GM19372 (cell line): Measurements from ENCODE around the gene SAFB.
"Not testable (repeated sequence)": the region's sequence is repeated elsewhere in the genome, so short reads cannot be mapped to it uniquely, and the experiment has no call there.

ENCODE experiments used
- ATAC-seq: cut with Tn5 transposase; IDR thresholded peaks from one replicate; pipeline ENCODE4 v1.9.1; 2021; ENCODE audit warnings: mild to moderate bottlenecking, low read depth, moderate library complexity; ENCODE audit not compliant: unreplicated experiment

Gene SAFB

GRCh38 chr19:5681391-5682106 is 58.7 kb downstream of the SAFB start:
- no peak for ATAC-seq

- ATAC-seq, result no peak
Observed at GRCh38 chr19:5682107-5682482, 59.2 kb downstream of the SAFB start.

DNA sequence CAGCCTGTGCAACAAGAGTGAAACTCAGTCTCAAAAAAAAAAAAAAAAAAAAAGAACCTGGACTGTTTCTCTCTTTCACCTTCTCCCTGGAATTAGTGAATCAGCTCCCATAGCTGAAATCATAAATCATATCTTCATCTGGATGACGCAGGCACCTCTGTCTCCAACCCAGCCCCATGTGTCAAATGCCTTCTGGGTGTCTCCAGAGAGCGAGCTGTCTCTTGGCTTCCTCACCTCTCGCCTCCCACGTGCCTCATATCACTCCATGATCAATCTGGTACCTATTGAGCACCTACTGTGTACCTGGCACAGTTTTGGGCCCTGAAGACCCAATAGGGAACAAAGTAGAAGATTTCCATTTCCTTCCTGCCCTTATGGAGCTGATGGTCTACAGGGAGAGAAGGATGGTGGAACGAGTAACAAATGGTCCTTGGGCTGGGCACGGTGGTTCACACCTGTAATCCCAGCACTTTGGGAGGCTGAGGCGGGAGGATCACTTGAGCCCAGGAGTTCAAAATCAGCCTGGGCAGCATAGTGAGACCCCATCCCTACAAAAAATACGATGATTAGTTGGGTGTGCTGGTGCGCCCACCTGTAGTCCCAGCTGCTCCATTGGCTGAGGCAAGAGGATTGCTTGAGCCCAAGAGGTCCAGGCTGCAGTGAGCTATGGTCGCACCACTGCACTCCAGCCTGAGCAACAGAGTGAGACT is 60.4 kb downstream of the SAFB start:
- ATAC-seq, result no peak

GRCh38 chr19:5684694-5685430 is 62.0 kb downstream of the SAFB start:
- ATAC-seq, result no peak

DNA sequence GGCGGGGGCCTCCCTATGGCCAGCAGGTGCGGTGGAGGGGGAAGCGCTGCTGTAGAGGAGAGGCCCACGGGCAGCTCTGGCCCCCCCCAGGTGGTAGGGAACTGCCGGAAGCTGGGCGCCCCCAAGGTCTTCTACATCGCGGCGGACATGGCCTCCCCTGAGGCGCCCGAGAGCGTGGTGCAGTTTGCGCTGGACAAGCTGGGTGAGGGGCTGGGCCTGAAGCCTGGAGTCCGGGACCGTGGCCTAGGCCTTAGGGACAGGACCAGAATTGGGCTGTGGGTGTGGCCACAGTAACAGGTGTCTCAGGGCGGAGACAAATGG is 63.4 kb downstream of the SAFB start:
- no peak for ATAC-seq

- peak; percentile 53 for ATAC-seq
Observed at GRCh38 chr19:5686647-5687359, 63.9 kb downstream of the SAFB start.

- ATAC-seq, result no peak
Observed at GRCh38 chr19:5687360-5688198, 64.7 kb downstream of the SAFB start.

- ATAC-seq, result not testable (repeated sequence)
Observed at GRCh38 chr19:5688262-5688881, 65.5 kb downstream of the SAFB start.

DNA sequence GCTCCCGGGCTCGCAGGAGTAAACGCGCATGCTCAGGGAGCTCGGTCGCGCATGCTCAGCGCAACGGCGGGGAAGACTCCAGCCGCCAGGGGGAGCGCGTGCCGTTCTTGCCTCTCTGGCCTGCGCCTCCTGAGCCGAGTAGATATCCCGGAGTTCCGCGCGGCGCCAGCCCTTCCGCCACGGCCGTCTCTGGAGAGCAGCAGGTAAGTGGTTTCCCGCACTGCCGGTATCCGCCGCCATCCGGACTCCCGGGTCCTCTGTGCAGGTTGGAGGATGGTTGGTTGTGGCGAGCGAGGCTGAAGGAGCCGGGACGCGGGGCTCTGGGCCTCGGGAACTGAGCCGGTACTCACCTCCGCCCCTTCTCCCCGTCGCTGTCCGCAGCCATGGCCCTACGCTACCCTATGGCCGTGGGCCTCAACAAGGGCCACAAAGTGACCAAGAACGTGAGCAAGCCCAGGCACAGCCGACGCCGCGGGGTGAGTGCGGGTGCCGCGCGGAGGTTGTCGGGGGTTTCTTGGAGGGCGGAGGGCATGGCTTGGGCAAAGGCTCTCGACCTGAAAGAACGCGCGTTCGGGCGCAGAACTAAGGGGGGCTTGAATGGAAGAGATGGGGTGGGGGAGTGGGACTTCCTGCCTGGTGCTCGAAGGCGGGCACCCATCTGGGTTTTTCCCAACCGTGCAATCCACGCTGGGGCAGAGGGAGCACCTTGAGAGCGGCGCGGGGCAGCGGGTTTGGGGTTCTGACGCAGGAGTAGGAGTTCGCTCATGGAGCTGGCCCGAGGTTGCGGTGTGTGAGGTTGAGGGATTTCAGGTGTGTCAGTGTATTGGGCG is 67.5 kb downstream of the SAFB start, which contains the start of gene RPL36:
RPL36 (plus strand) TSS at position 171 of the 830 bp plus-strand sequence; CDS start at position 384, 213 bp downstream.
- peak; percentile 43 for ATAC-seq

GRCh38 chr19:5690955-5691821 is 68.3 kb downstream of the SAFB start:
- ATAC-seq, result no peak

DNA sequence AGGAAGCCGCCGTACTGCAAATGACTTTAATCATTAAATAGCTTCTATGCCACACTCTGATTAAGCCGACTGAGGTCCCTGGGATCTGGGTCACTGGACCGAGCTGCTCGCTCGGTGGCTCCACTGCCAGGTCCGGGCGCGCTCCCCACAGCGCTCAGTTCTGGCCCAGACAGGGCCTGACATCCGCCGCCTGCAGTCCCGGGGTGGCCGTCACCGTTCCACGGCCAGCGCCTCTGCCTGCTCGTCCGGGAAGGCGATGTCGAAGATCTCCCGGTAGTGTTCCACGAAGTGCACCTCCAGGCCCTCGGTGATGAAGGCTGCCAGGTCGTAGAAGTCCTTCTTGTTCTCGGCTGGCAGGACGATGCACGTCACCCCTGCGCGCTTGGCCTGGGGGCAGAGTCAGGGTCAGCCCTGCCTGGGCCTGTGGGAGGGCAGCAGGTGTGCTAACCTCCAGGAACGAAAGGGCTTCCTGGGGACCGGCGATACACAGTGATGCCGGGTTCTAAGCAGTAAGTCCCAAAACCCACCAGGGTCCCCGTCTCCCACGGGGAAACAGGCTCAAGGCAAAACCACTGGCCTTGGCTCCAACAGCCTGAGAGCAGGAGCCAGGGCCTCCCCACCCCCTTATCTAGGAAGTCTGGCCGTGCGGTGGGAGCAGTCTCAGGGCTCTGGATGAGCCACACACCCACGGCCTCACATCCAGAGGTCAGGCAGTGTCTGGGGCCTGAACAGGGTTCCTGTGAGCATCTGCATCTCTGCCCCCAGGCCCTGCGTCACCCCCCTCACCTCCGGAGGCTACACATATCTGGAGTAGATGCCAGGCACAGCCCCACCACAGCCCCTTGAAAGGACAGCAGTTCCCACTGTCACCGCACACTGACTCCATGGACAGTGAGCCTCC is 69.2 kb downstream of the SAFB start:
- no peak for ATAC-seq

GRCh38 chr19:5692723-5693194 is 69.9 kb downstream of the SAFB start:
- ATAC-seq, result no peak

DNA sequence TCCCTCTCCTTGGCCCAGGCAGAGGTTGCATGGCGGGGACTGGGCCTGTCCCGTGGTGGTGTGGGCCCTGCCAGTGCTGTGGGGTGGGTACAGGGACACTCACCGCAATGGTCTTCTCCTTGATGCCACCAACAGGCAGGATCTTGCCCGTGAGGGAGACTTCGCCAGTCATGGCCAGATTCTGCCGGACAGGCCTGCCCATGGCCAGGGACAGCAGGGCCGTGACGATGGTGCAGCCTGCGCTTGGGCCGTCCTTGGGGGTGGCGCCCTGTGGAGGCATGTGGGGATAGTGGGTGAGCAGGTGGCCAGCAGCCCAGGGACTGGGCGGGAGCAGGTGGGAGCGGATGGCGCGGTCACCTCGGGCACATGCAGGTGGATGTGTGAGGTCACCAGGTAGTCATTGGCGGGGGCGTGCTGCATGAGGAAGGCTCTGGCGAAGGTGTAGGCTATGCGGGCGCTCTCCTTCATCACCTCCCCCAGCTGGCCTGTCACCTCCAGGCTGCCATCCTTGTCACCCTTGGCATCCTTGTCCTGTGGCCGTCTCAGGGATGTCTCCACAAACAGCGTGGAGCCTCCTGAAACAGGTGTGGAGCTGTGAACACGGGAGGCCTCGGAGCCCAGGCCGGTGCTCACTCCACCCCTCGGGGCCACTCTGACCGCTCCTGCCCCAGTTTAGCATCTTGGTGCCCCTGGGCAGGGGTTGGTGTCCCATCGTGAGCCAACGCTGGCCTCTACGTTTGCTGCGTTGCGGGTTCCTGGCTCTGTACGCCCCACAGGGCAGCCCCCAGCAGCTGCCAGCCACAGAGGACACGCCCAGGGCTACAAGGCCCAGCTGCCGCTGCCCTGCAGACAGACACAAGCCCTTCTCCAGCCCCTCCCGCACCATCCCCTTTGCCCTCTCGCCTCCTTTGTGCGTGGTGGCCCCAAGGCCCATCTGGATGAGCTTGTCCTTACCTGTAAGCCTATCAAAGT is 70.6 kb downstream of the SAFB start:
- ATAC-seq, result no peak

GRCh38 chr19:5694167-5694955 is 71.5 kb downstream of the SAFB start:
- no peak for ATAC-seq
